Thyroid gland (tissue), 4 donors: Measurements from ENCODE around the gene MRM2. TPM values are rescaled to one million over a fixed set of nuclear protein-coding genes. Genes with fewer than 3 reads are reported as not detected.

Source experiments
- DNase-seq, 2 donors: peaks; one replicate each; pipeline ENCODE4 v3.0.0-alpha.2; 2019
- H3K27ac ChIP-seq, 3 donors: fragments of 200-600 bp; sonication (generic); 1 replicate in 2 of 3; 2 replicates in 1 of 3; pipeline ENCODE4 v1.5.1; 2016 to 2019; ENCODE audit warnings: mild to moderate bottlenecking in 1 of 3, moderate library complexity in 1 of 3
- H3K27me3 ChIP-seq: fragments of 200-600 bp; sonication (generic); one replicate; pipeline ENCODE4 v1.5.1; 2019
- H3K36me3 ChIP-seq, 2 donors: fragments of 200-600 bp; sonication (generic); one replicate each; pipeline ENCODE4 v1.5.1; 2016 to 2019
- H3K4me1 ChIP-seq, 2 donors: fragments of 200-600 bp; sonication (generic); one replicate each; pipeline ENCODE4 v1.5.1; 2017 to 2019
- H3K4me3 ChIP-seq, 3 donors: fragments of 200-600 bp; sonication (generic); replicated peaks in 1 of 3; 1 replicate in 2 of 3; 2 replicates in 1 of 3; pipeline ENCODE4 v1.5.1; 2016; ENCODE audit warnings: mild to moderate bottlenecking in 1 of 3
- H3K9me3 ChIP-seq: fragments of 200-600 bp; sonication (generic); one replicate; pipeline ENCODE4 v1.5.1; 2017
- POLR2A ChIP-seq, 2 donors: fragments of 450-650 bp; IDR thresholded peaks; one replicate each; pipeline ENCODE4 v1.6.1; 2017; ENCODE audit warnings: antibody characterized with exemption in 2 of 2, mild to moderate bottlenecking in 2 of 2, moderate library complexity in 1 of 2
- WGBS, 2 donors: methylation state at CpG; one replicate each; pipeline ENCODE4 v1.1.5; 2017; 5-methylcytosine and 5-hydroxymethylcytosine counted together
- intact Hi-C: fragments of 100-400 bp; cut with DNase I; formaldehyde crosslinking; loops from one replicate; pipeline ENCODE4 v1.15.1; 2023
- total RNA-seq, 4 donors: library from RNA; depleted of rRNA; stranded (reverse); fragments of >200 nt; gene quantifications; one replicate each; pipeline ENCODE4 v1.2.3, GENCODE V29; 2016
- TF ChIP-seq, protein P1 (sequence below), 6 experiments: fragments of 200-600 bp in 3 of 6; fragments of 450-650 bp in 3 of 6; sonication (generic) in 3 of 6; IDR thresholded peaks; one replicate each; pipeline ENCODE4 v1.5.1; 2016 to 2019; ENCODE audit warnings: antibody characterized with exemption in 6 of 6, mild to moderate bottlenecking in 2 of 6, inconsistent platforms in 1 of 6, moderate library complexity in 1 of 6

MRM2 gene
- total RNA-seq, 4 donors from 2014 or later: 14.7 to 23.8 (median 18.2) TPM

GRCh38 chr7:2196381-2197378 lies 45.3 kb downstream of the MRM2 start:
- no peaks in the 10 kb centered on the region for H3K27me3 ChIP-seq
- H3K4me1 ChIP-seq: peaks cover 19 to 33% of the 10 kb centered on the region in 2 donors
- TF ChIP-seq, protein P1, sequence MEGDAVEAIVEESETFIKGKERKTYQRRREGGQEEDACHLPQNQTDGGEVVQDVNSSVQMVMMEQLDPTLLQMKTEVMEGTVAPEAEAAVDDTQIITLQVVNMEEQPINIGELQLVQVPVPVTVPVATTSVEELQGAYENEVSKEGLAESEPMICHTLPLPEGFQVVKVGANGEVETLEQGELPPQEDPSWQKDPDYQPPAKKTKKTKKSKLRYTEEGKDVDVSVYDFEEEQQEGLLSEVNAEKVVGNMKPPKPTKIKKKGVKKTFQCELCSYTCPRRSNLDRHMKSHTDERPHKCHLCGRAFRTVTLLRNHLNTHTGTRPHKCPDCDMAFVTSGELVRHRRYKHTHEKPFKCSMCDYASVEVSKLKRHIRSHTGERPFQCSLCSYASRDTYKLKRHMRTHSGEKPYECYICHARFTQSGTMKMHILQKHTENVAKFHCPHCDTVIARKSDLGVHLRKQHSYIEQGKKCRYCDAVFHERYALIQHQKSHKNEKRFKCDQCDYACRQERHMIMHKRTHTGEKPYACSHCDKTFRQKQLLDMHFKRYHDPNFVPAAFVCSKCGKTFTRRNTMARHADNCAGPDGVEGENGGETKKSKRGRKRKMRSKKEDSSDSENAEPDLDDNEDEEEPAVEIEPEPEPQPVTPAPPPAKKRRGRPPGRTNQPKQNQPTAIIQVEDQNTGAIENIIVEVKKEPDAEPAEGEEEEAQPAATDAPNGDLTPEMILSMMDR (IDR thresholded peaks at IDR 0.05): no peak
- no peak for TF ChIP-seq POLR2A (IDR thresholded peaks at IDR 0.05)
- WGBS, 2 donors: 52 to 65% methylated on average over 30 to 32 of the region's 32 CpGs
- intact Hi-C loops: no loop called here
- no peaks in the 10 kb centered on the region for H3K36me3 ChIP-seq
- H3K4me3 ChIP-seq: no peak overlapping the region
- peak; percentile 51 to 65 for DNase-seq
- H3K9me3 ChIP-seq: no peaks in the 10 kb centered on the region
- peak overlapping the region in 1 of 3 donors; percentile 69 for H3K27ac ChIP-seq

DNA sequence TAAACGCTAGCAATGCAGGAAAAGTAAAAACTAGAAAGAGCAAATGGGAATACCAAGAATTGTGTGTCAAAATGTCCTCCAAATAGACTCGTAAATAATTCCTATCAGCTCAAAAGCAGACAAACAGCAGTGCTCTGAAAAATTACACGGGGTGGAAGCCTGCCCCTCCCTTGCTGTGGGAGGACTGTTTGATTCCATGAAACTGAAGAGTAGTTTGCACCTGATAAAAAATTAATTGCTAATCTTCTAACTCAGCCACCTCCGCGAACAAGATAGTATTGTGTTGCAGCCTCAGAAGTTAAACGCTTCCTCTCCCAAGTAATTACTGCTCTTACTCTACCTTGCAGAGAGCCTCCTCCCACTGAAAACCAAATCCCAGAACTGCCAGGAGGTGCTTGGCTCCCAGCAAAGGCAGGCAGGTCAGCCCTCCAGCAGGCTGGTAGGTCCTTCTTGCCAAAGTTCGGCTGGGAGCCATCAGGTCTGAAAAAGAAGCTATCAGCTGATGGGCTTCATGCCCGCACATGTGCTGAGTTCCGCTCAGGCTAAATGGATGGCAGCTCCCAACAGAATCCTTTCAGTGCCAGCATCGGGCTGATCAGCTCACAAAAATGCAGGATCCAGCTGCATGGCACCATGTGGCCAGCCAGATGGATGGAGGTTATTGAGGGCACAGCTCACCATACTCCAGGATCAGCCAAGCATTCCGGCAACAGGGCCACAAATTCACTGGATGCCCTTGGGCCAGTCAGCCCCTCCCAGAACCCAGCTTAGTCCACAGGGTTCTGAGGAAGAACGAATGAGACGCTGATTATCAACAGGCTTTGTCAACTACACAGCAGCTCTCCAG lies 46.4 kb downstream of the MRM2 start:
- H3K27ac ChIP-seq: peak overlapping the region in 1 of 3 donors; percentile 69
- H3K9me3 ChIP-seq: no peaks in the 10 kb centered on the region
- H3K27me3 ChIP-seq: no peaks in the 10 kb centered on the region
- no peaks in the 10 kb centered on the region for H3K36me3 ChIP-seq
- no peak overlapping the region for H3K4me3 ChIP-seq
- WGBS, 2 donors: 89 to 98% methylated on average over 11 to 13 of the region's 13 CpGs
- DNase-seq: no peak
- TF ChIP-seq, protein P1 (IDR thresholded peaks at IDR 0.05): no peak
- no peak for TF ChIP-seq POLR2A (IDR thresholded peaks at IDR 0.05)
- peaks cover 19 to 33% of the 10 kb centered on the region in 2 donors for H3K4me1 ChIP-seq
- intact Hi-C loops: no loop called here

DNA sequence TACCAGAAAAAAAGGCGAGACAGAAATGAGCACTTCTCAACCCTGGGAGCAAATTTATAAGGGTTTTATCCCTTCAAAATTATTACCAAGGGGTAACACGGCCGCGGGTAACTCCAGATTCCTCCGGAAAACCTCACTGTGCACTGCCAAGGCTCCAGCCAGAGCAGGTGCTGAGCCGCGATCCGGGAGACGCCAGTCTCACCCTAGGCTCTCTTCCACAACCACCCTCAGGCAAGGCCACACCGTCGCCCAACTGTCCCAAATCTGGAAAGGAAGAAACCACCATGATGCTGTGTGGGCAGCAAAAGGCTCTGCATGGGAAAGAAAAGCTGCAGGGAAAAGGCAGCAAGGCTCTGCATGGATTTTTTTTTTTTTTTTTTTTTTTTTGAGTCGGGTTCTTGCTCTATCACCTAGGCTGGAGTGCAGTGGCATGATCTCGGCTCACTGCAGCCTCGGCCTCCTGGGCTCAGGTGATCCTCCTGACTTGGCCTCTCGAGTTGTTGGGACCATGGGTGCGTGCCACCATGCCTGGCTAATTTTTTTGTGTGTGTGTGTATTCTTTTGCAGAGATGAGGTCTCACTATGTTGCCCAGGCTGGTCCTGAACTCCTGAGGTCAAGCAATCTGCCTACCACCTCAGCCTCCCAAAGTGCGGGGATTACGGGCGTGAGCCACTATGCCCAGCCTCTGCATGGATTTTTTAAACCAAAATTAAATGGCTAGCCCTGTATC lies 48.3 kb downstream of the MRM2 start:
- no peak overlapping the region for H3K27ac ChIP-seq
- no peak for TF ChIP-seq POLR2A (IDR thresholded peaks at IDR 0.05)
- 96 to 97% methylated on average over 19 of the region's 19 CpGs for WGBS, 2 donors
- no peak for DNase-seq
- no peak overlapping the region for H3K4me3 ChIP-seq
- peaks cover 19 to 33% of the 10 kb centered on the region in 2 donors for H3K4me1 ChIP-seq
- H3K9me3 ChIP-seq: no peaks in the 10 kb centered on the region
- intact Hi-C loops: no loop called here
- H3K27me3 ChIP-seq: no peaks in the 10 kb centered on the region
- no peaks in the 10 kb centered on the region for H3K36me3 ChIP-seq

GRCh38 chr7:2192831-2193534 lies 49.0 kb downstream of the MRM2 start:
- no peak for TF ChIP-seq POLR2A (IDR thresholded peaks at IDR 0.05)
- TF ChIP-seq, protein P1 (IDR thresholded peaks at IDR 0.05): no peak
- Histone ChIP-seq H3K9me3 (no peaks in the 10 kb centered on the region), H3K36me3 (no peaks in the 10 kb centered on the region), H3K4me1 (peaks cover 19 to 28% of the 10 kb centered on the region in 2 donors), H3K27ac (no peak overlapping the region), H3K4me3 (no peak overlapping the region), H3K27me3 (no peaks in the 10 kb centered on the region)
- intact Hi-C loops: no loop called here
- WGBS, 2 donors: 79 to 85% methylated on average over 10 to 18 of the region's 18 CpGs
- DNase-seq: no peak
